ENCODE data around the gene EPM2AIP1.
A peak's percentile ranks its signal among the peaks of the same experiment; 100 is the strongest.
"Not testable (repeated sequence)": the region's sequence is repeated elsewhere in the genome, so short reads cannot be mapped to it uniquely, and the experiment has no call there.

The EPM2AIP1 gene

DNA sequence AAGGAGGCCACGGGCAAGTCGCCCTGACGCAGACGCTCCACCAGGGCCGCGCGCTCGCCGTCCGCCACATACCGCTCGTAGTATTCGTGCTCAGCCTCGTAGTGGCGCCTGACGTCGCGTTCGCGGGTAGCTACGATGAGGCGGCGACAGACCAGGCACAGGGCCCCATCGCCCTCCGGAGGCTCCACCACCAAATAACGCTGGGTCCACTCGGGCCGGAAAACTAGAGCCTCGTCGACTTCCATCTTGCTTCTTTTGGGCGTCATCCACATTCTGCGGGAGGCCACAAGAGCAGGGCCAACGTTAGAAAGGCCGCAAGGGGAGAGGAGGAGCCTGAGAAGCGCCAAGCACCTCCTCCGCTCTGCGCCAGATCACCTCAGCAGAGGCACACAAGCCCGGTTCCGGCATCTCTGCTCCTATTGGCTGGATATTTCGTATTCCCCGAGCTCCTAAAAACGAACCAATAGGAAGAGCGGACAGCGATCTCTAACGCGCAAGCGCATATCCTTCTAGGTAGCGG lies at the start of gene EPM2AIP1:
Gene EPM2AIP1, minus strand, starts transcription at position 326 of the 520 bp plus-strand sequence. Its CDS starts 54 bp downstream, at position 272.
- no peak for DNase-seq (ENCODE audit: low read depth, low spot score)
- TF ChIP-seq, protein P1, sequence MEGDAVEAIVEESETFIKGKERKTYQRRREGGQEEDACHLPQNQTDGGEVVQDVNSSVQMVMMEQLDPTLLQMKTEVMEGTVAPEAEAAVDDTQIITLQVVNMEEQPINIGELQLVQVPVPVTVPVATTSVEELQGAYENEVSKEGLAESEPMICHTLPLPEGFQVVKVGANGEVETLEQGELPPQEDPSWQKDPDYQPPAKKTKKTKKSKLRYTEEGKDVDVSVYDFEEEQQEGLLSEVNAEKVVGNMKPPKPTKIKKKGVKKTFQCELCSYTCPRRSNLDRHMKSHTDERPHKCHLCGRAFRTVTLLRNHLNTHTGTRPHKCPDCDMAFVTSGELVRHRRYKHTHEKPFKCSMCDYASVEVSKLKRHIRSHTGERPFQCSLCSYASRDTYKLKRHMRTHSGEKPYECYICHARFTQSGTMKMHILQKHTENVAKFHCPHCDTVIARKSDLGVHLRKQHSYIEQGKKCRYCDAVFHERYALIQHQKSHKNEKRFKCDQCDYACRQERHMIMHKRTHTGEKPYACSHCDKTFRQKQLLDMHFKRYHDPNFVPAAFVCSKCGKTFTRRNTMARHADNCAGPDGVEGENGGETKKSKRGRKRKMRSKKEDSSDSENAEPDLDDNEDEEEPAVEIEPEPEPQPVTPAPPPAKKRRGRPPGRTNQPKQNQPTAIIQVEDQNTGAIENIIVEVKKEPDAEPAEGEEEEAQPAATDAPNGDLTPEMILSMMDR (IDR thresholded peaks at IDR 0.05; ENCODE audit: low read depth, low read length) = no peak
- H3K4me3 ChIP-seq (ENCODE audit: low read depth, low read length) = peak within 1 kb of the TSS; percentile 71
- in situ Hi-C loops (cut with HindIII; ENCODE audit: low sequenced_read_pairs) = no loop called here

DNA sequence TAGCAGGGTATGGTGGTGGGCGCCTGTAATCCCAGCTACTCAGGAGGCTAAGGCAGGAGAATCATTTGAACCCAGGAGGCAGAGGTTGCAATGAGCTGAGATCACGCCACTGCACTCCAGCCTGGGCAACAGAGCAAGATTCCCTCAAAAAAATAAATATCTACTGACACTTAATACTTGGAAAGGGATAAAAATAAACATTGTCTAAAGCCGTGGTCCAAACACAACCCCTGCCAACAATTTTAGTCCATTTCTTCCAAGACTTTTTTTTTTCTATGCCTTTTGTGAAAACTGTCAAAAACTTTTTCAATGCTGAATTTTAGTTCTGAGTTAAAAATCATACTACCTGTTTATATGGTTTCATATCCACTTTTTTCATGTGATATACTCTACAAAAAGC lies 49.8 kb upstream of the EPM2AIP1 start:
- in situ Hi-C loops (cut with HindIII; ENCODE audit: low sequenced_read_pairs); DNase-seq (ENCODE audit: low read depth, low spot score); H3K4me3 ChIP-seq (ENCODE audit: low read depth, low read length): not testable (repeated sequence)

DNA sequence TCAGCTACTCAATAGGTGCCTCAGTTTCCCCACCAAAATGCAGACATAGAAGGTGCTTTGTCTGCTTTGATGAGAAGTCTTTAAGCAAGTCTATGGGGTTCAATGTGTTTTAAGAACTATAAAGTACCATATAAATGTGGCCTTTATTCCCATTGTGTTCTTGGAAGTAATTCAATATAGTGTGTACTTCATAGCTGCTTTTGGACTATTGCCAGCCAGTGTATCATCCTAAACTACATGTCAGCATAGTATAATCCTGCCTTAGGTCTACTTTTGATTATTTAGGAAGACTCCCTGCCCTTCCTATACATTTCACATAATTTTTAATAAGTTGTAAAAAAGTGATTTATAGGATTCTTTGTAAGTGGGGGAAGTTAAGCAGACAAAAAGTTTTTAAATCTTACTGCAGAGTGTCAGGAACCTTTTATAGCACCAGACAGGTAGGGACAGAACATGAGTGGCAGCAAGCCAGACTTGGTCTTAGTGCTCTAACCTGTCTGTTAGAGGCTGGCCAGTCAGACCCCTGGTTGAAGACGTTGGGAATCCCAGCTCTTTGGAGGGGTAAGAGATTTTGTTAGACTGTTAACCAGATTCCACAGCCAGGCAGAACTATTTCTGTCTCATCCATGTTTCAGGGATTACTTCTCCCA lies 48.7 kb upstream of the EPM2AIP1 start:
- in situ Hi-C loops (cut with HindIII; ENCODE audit: low sequenced_read_pairs) = no loop called here
- TF ChIP-seq, protein P1 (IDR thresholded peaks at IDR 0.05; ENCODE audit: low read depth, low read length) = no peak
- H3K4me3 ChIP-seq (ENCODE audit: low read depth, low read length) = no peak overlapping the region
- no peak for DNase-seq (ENCODE audit: low read depth, low spot score)

DNA sequence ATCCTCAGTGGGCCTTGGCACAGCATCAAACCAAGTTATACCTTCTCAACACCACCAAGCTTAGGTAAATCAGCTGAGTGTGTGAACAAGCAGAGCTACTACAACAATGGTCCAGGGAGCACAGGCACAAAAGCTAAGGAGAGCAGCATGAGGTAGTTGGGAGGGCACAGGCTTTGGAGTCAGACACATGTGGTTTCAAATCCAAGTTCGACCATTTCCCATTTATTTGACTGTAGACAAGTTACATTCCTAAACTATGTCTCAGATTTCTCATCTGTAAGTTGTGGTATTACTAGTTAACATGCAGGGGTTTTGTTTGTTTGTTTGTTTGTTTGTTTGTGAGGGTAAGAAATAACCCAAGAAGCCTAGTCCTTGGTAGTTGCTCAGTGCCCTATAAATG lies 47.3 kb upstream of the EPM2AIP1 start:
- no peak overlapping the region for H3K4me3 ChIP-seq (ENCODE audit: low read depth, low read length)
- in situ Hi-C loops (cut with HindIII; ENCODE audit: low sequenced_read_pairs) = no loop called here
- TF ChIP-seq, protein P1 (IDR thresholded peaks at IDR 0.05; ENCODE audit: low read depth, low read length) = no peak
- peak; percentile 26 for DNase-seq (ENCODE audit: low read depth, low spot score)

DNA sequence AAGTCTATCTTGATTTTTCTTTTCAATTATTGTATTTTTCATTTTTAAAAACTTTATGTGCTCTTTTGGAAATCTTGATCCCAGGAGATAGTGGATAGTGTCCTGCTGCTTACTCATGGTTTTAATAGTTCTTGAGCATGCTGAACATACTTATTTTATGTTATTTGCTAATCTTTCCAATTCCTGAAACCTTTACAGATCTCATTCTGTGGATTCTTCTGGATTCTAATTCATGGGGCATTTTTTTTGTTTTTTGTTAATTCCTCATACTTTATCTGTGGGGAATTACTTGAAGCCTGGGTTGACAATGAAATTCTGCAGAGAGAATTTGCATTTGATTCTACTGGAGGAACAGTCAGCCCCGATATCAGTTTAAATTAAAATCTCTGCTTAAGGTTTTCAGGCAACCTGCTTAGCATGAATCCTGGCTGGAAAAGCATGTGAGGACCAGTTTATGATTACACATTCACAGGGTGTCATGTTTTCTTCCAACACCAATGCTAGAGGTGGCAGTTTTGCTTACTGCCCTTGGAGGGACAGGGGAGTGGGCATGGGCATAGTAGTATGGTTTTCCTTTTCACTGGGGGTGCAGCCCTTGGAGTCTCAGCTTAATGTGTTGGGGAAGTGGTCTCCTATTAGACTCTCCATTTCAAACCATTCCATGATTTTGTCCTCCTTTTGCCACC lies 46.4 kb upstream of the EPM2AIP1 start:
- TF ChIP-seq, protein P1 (IDR thresholded peaks at IDR 0.05; ENCODE audit: low read depth, low read length) = no peak
- DNase-seq (ENCODE audit: low read depth, low spot score) = no peak
- H3K4me3 ChIP-seq (ENCODE audit: low read depth, low read length) = no peak overlapping the region
- in situ Hi-C loops (cut with HindIII; ENCODE audit: low sequenced_read_pairs) = no loop called here

DNA sequence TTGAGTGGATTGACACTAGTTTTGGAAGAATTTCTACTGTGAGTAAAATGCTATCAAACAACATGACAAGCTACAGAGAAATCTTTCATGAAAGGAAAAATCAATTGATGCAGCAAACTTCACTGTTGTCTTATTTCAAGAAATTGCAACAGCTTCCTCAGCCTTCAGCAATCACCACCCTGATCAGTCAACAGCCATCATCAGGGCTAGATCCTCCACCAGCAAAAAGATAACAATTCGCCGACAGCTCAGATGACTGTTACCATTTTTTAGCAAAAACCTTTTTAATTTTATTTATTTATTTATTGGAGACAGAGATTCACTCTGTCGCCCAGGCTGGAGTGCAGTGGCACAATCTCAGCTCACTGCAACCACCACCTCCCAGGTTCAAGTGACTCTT lies 44.4 kb upstream of the EPM2AIP1 start:
- in situ Hi-C loops (cut with HindIII; ENCODE audit: low sequenced_read_pairs) = no loop called here
- no peak for DNase-seq (ENCODE audit: low read depth, low spot score)
- TF ChIP-seq, protein P1 (IDR thresholded peaks at IDR 0.05; ENCODE audit: low read depth, low read length) = no peak
- H3K4me3 ChIP-seq (ENCODE audit: low read depth, low read length) = no peak overlapping the region

DNA sequence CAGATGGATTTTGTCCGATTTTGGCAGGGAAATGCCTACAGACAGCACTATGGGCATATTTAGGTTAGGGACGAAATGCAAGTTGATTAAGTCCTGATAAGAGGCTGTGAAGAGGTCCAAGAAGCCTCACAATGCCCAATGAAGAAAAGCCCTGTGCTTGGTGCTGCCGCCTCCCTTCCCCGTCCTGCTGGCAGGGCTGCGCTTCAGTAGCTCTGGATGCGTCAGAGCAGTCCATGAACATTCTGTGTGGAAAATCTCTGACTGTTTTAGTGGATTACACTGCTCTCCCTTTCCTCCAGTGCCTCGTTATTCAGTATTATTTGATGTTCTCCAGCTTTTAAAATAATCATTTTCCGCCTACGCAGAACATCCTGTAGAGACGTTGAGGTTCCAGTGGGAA lies 40.0 kb upstream of the EPM2AIP1 start:
- TF ChIP-seq, protein P1 (IDR thresholded peaks at IDR 0.05; ENCODE audit: low read depth, low read length) = no peak
- no peak overlapping the region for H3K4me3 ChIP-seq (ENCODE audit: low read depth, low read length)
- in situ Hi-C loops (cut with HindIII; ENCODE audit: low sequenced_read_pairs) = no loop called here
- DNase-seq (ENCODE audit: low read depth, low spot score) = no peak

Measured in astrocyte of the spinal cord (primary cell).